Prostate gland (tissue), 2 donors: Measurements from ENCODE around the gene PPIL3.

Experiments used
- POLR2AphosphoS5 ChIP-seq: sonication (generic); formaldehyde crosslinking; IDR thresholded peaks from one replicate; pipeline ENCODE4 v1.6.1; 2017; ENCODE audit warnings: antibody characterized with exemption
- TF ChIP-seq, protein P1 (sequence below), 4 experiments: fragments of 200-600 bp in 2 of 4; fragments of 450-650 bp in 2 of 4; sonication (generic) in 2 of 4; IDR thresholded peaks; 1 replicate in 3 of 4; 2 replicates in 1 of 4; pipeline ENCODE4 v1.5.1; 2016 to 2019; ENCODE audit warnings: antibody characterized with exemption in 4 of 4, mild to moderate bottlenecking in 2 of 4, moderate library complexity in 2 of 4

DNA sequence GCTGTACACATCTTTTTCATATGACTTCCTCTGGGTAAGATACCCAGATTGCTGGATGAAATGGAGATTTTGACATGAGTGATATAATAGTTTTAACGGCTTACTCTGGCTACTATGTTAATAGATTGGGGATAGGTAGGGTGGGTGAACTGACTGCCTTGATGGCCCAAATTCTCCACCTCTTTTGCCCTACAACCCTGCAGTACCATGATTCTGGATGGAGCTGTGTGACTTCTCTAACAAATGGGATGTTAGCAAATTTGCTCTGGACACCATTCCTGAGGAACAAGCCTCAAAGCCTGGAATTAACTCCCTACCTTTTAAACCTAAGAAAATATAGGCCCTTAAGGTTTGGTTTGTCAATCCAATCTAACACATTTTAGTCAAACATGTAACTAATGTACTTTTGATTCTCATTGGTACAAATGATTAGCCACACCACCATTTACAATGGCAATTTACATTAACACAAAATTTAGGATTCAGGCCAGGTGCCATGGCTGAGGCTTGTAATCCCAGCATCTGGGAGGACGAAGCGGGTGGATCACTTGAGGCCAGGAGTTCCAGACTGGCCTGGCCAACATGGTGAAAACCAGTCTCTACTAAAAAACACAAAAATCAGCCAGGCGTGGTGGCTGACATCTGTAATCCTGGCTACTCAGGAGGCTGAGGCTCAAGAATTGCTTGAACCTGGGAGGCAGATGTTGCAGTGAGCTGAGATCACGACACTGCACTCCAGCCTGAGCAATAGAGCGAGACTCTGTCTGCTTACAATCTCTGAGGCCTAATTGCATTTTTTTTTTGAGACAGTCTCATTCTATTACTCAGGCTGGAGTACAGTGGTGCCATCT, 37.3 kb downstream of the PPIL3 start:
- TF ChIP-seq POLR2AphosphoS5: no peak
- TF ChIP-seq, protein P1, sequence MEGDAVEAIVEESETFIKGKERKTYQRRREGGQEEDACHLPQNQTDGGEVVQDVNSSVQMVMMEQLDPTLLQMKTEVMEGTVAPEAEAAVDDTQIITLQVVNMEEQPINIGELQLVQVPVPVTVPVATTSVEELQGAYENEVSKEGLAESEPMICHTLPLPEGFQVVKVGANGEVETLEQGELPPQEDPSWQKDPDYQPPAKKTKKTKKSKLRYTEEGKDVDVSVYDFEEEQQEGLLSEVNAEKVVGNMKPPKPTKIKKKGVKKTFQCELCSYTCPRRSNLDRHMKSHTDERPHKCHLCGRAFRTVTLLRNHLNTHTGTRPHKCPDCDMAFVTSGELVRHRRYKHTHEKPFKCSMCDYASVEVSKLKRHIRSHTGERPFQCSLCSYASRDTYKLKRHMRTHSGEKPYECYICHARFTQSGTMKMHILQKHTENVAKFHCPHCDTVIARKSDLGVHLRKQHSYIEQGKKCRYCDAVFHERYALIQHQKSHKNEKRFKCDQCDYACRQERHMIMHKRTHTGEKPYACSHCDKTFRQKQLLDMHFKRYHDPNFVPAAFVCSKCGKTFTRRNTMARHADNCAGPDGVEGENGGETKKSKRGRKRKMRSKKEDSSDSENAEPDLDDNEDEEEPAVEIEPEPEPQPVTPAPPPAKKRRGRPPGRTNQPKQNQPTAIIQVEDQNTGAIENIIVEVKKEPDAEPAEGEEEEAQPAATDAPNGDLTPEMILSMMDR (IDR thresholded peaks at IDR 0.05): no peak
